ENCODE results near the gene HELT. TPM values are rescaled to one million over a fixed set of nuclear protein-coding genes. Genes with fewer than 3 reads are reported as not detected.

HELT gene
- total and polyA plus RNA-seq, 2 of the 4 experiments (the other 2 are of a cell fraction) = not detected

GRCh38 chr4:185016946-185017758 lies 1.1 kb upstream of the HELT start:
- DNase-seq (no peak), ATAC-seq (ENCODE audit: low read depth) (no peak)
- no peak overlapping the region for H4K91ac ChIP-seq (ENCODE audit: insufficient read depth, low read depth, low read length)
- H2BK20ac ChIP-seq (ENCODE audit: low read depth, low read length) = no peak overlapping the region
- TF ChIP-seq MXI1 (IDR thresholded peaks at IDR 0.05; ENCODE audit: borderline replicate concordance, low read depth, low read length) = no peak
- TF ChIP-seq POLR2A (IDR thresholded peaks at IDR 0.05; ENCODE audit: low read depth, low read length) = no peak
- TF ChIP-seq MAFK (IDR thresholded peaks at IDR 0.05; ENCODE audit: low read depth, low read length) = no peak
- TF ChIP-seq BHLHE40 (IDR thresholded peaks at IDR 0.05; ENCODE audit: low read depth, low read length) = no peak
- no peak for TF ChIP-seq CHD1 (IDR thresholded peaks at IDR 0.05; ENCODE audit: low read depth, low read length)
- no peak for TF ChIP-seq RCOR1 (IDR thresholded peaks at IDR 0.05; ENCODE audit: insufficient replicate concordance, low read length)
- TF ChIP-seq, protein P1, sequence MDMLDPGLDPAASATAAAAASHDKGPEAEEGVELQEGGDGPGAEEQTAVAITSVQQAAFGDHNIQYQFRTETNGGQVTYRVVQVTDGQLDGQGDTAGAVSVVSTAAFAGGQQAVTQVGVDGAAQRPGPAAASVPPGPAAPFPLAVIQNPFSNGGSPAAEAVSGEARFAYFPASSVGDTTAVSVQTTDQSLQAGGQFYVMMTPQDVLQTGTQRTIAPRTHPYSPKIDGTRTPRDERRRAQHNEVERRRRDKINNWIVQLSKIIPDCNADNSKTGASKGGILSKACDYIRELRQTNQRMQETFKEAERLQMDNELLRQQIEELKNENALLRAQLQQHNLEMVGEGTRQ (IDR thresholded peaks at IDR 0.05; ENCODE audit: low read depth, low read length) = no peak
- TF ChIP-seq FOS (IDR thresholded peaks at IDR 0.05; ENCODE audit: low read depth, low read length) = no peak
- TF ChIP-seq SMC3 (IDR thresholded peaks at IDR 0.05; ENCODE audit: low read depth, low read length) = no peak
- TF ChIP-seq ELK1 (IDR thresholded peaks at IDR 0.05; ENCODE audit: borderline replicate concordance, low read depth, low read length) = no peak
- dilution Hi-C loops (cut with HindIII; ENCODE audit: low sequenced_read_pairs, unreplicated experiment) (no loop called here), in situ Hi-C loops (cut with MboI; ENCODE audit: low sequenced_read_pairs) (no loop called here), intact Hi-C loops (cut with micrococcal nuclease) (no loop called here)
- H3K9me1 ChIP-seq (ENCODE audit: insufficient read depth, low read length) = no peaks in the 10 kb centered on the region
- no peak overlapping the region for H3K4ac ChIP-seq (ENCODE audit: low read depth, low read length)
- H2AFZ ChIP-seq (replicated peaks; ENCODE audit: low read length, poor library complexity) = no peak overlapping the region
- no peak overlapping the region for H3K4me2 ChIP-seq (ENCODE audit: low read depth, low read length)
- H3K4me3 ChIP-seq (ENCODE audit: insufficient read depth, low read depth, low read length) = no peak overlapping the region
- no peak overlapping the region for H2BK15ac ChIP-seq (ENCODE audit: low read depth, low read length)
- no peak overlapping the region for H2AK9ac ChIP-seq (replicated peaks; ENCODE audit: low read depth, low read length, poor library complexity)
- CTCF ChIA-PET = no interaction called here
- no peak overlapping the region for H2BK120ac ChIP-seq (ENCODE audit: low read depth, low read length)
- 0% methylated on average over 3 of the region's 34 CpGs; no CpG with 5 or more reads in 1 of the 2 experiments for WGBS, 2 experiments (ENCODE audit: extremely low coverage in 2 of 2, insufficient read length in 1 of 2)
- H3K9me3 ChIP-seq (ENCODE audit: control insufficient read depth, insufficient read depth, low read length) = no peaks in the 10 kb centered on the region
- no peak overlapping the region for H3K14ac ChIP-seq (replicated peaks; ENCODE audit: low read depth, low read length)
- POLR2A ChIA-PET (ENCODE audit: unreplicated experiment) = no interaction called here
- H3K56ac ChIP-seq (ENCODE audit: extremely low read depth, insufficient read depth, low read length) = no peak overlapping the region
- no peak overlapping the region for H2AK5ac ChIP-seq (ENCODE audit: low read depth, low read length)
- H3K36me3 ChIP-seq (ENCODE audit: control insufficient read depth, insufficient read depth, low read length) = no peaks in the 10 kb centered on the region
- H3K9ac ChIP-seq (ENCODE audit: low read depth, low read length) = no peak overlapping the region
- no peak overlapping the region for H4K8ac ChIP-seq (ENCODE audit: low read depth in 2 of 2, low read length in 2 of 2)
- no peak overlapping the region for H3K23ac ChIP-seq (ENCODE audit: low read depth, low read length)
- H4K20me1 ChIP-seq (ENCODE audit: insufficient read depth, low read length) = no peaks in the 10 kb centered on the region
- BruUV-seq (replicated peaks) = no TSS peak
- H4K5ac ChIP-seq (ENCODE audit: low read depth, low read length) = no peak overlapping the region
- H3K18ac ChIP-seq (ENCODE audit: low read depth, low read length) = no peak overlapping the region
- H2BK5ac ChIP-seq (ENCODE audit: low read depth, low read length, poor library complexity, severe bottlenecking) = no peak overlapping the region
- H3K4me1 ChIP-seq (ENCODE audit: control insufficient read depth, insufficient read depth, low read length) = no peaks in the 10 kb centered on the region
- H3K27me3 ChIP-seq (ENCODE audit: control insufficient read depth, insufficient read depth, low read length) = peaks cover 77% of the 10 kb centered on the region
- no peak overlapping the region for H3K27ac ChIP-seq (ENCODE audit: insufficient read depth, low read length)
- no peaks in the 10 kb centered on the region for H3K79me1 ChIP-seq (ENCODE audit: low read depth in 1 of 2, low read length in 2 of 2)
